HCT116 (cell line): ENCODE data around the gene CACNA1C. TPM values are rescaled to one million over a fixed set of nuclear protein-coding genes. Genes with fewer than 3 reads are reported as not detected.

Experiments
- ATAC-seq: fragments of 200-7000 bp; cut with Tn5 transposase; 2 replicates; pipeline ENCODE4 v1.9.1; 2020; ENCODE audit warnings: mild to moderate bottlenecking, moderate library complexity
- BruUV-seq: library from RNA; stranded (reverse); fragments of 400-500 nt; replicated peaks from 2 replicates; lab custom pipeline; 2021; lab: Mats Ljungman, UMichigan
- CTCF ChIA-PET: fragments of 300-600 bp; sonication (Branson Sonifier 250); formaldehyde crosslinking; loops from one replicate; lab custom pipeline; 2021; ENCODE audit warnings: antibody characterized with exemption; lab: Charles Lee
- POLR2A ChIA-PET: fragments of 300-600, 350-600 bp; sonication (Branson Sonifier 250); formaldehyde crosslinking; loops from one replicate; lab custom pipeline; 2021; ENCODE audit warnings: antibody characterized with exemption; lab: Charles Lee
- RAD21 ChIA-PET, 2 experiments: fragments of 300-600 bp; sonication (Branson Sonifier 250); formaldehyde crosslinking; loops; one replicate each; lab custom pipeline; 2023; ENCODE audit warnings: low total read pairs in 2 of 2; ENCODE audit not compliant: uncharacterized antibody in 2 of 2, unreplicated experiment in 2 of 2, low non-redundant PET in 1 of 2; lab: Charles Lee
- DNase-seq: peaks from one replicate; pipeline ENCODE4 v3.0.0-alpha.2; 2010; ENCODE audit warnings: low read depth, low spot score
- H2AFZ ChIP-seq: fragments of 200-600 bp; shearing (Covaris generic), sonication (generic); 2 replicates; pipeline ENCODE4 v1.6.1; 2017; ENCODE audit warnings: low read depth, mixed run types, mixed read lengths, antibody characterized with exemption, low read length; ENCODE audit not compliant: poor library complexity, severe bottlenecking
- H3K27ac ChIP-seq: 2 replicates; pipeline ENCODE4 v1.5.1; 2012; ENCODE audit warnings: low read depth, low read length
- H3K27me3 ChIP-seq: fragments of 200-600 bp; sonication (generic); 2 replicates; pipeline ENCODE4 v1.6.1; 2016; ENCODE audit warnings: mixed run types, low read length, mixed read lengths; ENCODE audit not compliant: insufficient read depth
- H3K36me3 ChIP-seq, 2 experiments: fragments of 200-500 bp in 1 of 2; fragments of 200-600 bp in 1 of 2; sonication (Bioruptor generic) in 1 of 2; sonication (generic) in 1 of 2; 2 replicates each; pipeline versions ENCODE4 v1.5.1 to v1.6.1; 2014 to 2016; ENCODE audit warnings: low read length in 2 of 2, inconsistent platforms in 1 of 2, mixed read lengths in 1 of 2, mixed run types in 1 of 2; ENCODE audit not compliant: insufficient read depth in 2 of 2, control insufficient read depth in 1 of 2
- H3K4me1 ChIP-seq, 2 experiments: fragments of 200-600 bp in 1 of 2; sonication (generic) in 1 of 2; 2 replicates each; pipeline versions ENCODE4 v1.5.1 to v1.6.1; 2012 to 2017; ENCODE audit warnings: low read length in 2 of 2, inconsistent platforms in 1 of 2, mild to moderate bottlenecking in 1 of 2, mixed read lengths in 1 of 2, mixed run types in 1 of 2, moderate library complexity in 1 of 2; ENCODE audit not compliant: insufficient read depth in 2 of 2, control insufficient read depth in 1 of 2
- H3K4me2 ChIP-seq: fragments of 200-600 bp; sonication (generic); 2 replicates; pipeline ENCODE4 v1.6.1; 2017; ENCODE audit warnings: mixed run types, low read length, mixed read lengths
- H3K4me3 ChIP-seq, 2 experiments: fragments of 200-600 bp in 1 of 2; sonication (generic) in 1 of 2; replicated peaks in 1 of 2; 2 replicates each; pipeline ENCODE4 v1.5.1; 2011 to 2016; ENCODE audit warnings: low read length in 2 of 2, control low read depth in 1 of 2, low read depth in 1 of 2, mild to moderate bottlenecking in 1 of 2, mixed read lengths in 1 of 2, mixed run types in 1 of 2
- H3K79me2 ChIP-seq: fragments of 200-600 bp; sonication (generic); 2 replicates; pipeline ENCODE4 v1.6.1; 2017; ENCODE audit warnings: mild to moderate bottlenecking, mixed run types, low read length, moderate library complexity, mixed read lengths; ENCODE audit not compliant: insufficient read depth
- H3K9ac ChIP-seq: fragments of 200-600 bp; sonication (generic); 2 replicates; pipeline ENCODE4 v1.6.1; 2016; ENCODE audit warnings: low read length, mixed read lengths
- H3K9me2 ChIP-seq: fragments of 200-600 bp; sonication (generic), shearing (Covaris generic); 2 replicates; pipeline ENCODE4 v1.6.1; 2017; ENCODE audit warnings: mixed run types, mild to moderate bottlenecking, moderate library complexity; ENCODE audit not compliant: insufficient read depth
- H3K9me3 ChIP-seq, 2 experiments: fragments of 200-500 bp in 1 of 2; fragments of 200-600 bp in 1 of 2; sonication (Bioruptor generic) in 1 of 2; sonication (generic) in 1 of 2; 2 replicates each; pipeline ENCODE4 v1.6.1; 2014 to 2017; ENCODE audit warnings: low read length in 2 of 2, mixed read lengths in 2 of 2, inconsistent platforms in 1 of 2, low read depth in 1 of 2, mild to moderate bottlenecking in 1 of 2, mixed run types in 1 of 2, moderate library complexity in 1 of 2; ENCODE audit not compliant: control insufficient read depth in 1 of 2, insufficient read depth in 1 of 2
- H4K20me1 ChIP-seq: fragments of 200-600 bp; sonication (generic), shearing (Covaris generic); 2 replicates; pipeline ENCODE4 v1.6.1; 2017; ENCODE audit warnings: mixed run types, mild to moderate bottlenecking, moderate library complexity; ENCODE audit not compliant: insufficient read depth
- CBX3 ChIP-seq: IDR thresholded peaks from 2 replicates; pipeline ENCODE4 v1.6.1; 2012; ENCODE audit warnings: low read depth
- ELF1 ChIP-seq: IDR thresholded peaks from 2 replicates; pipeline ENCODE4 v1.6.1; 2012; ENCODE audit warnings: low read depth, borderline replicate concordance
- POLR2AphosphoS5 ChIP-seq: IDR thresholded peaks from 2 replicates; pipeline ENCODE4 v1.6.1; 2011; ENCODE audit warnings: mild to moderate bottlenecking, low read depth, low read length, moderate library complexity
- RAD21 ChIP-seq: IDR thresholded peaks from 2 replicates; pipeline ENCODE4 v1.6.1; 2012; ENCODE audit warnings: low read depth, mild to moderate bottlenecking
- SP1 ChIP-seq: IDR thresholded peaks from 2 replicates; pipeline ENCODE4 v1.6.1; 2012; ENCODE audit warnings: low read depth
- ZFX ChIP-seq: fragments of 450-650 bp; IDR thresholded peaks from 2 replicates; pipeline ENCODE4 v1.6.1; 2017
- intact Hi-C: fragments of 100-400 bp; cut with micrococcal nuclease; formaldehyde crosslinking; loops from 2 replicates; pipeline ENCODE4 v1.10.0; 2022
- total RNA-seq: library from RNA; stranded (reverse); gene quantifications from one replicate; pipeline ENCODE4 v1.2.1, GENCODE V29; 2021; ENCODE audit not compliant: unreplicated experiment
- TF ChIP-seq, protein P1 (sequence below), 3 experiments: fragments of 200-600 bp in 1 of 3; sonication (generic) in 1 of 3; IDR thresholded peaks in 2 of 3; conservative IDR thresholded peaks in 1 of 3; 2 replicates each; pipeline ENCODE4 v1.5.1; 2012 to 2017; ENCODE audit warnings: low read depth in 2 of 3, low read length in 2 of 3, antibody characterized with exemption in 1 of 3, borderline replicate concordance in 1 of 3, control low read depth in 1 of 3, mild to moderate bottlenecking in 1 of 3, mixed read lengths in 1 of 3, mixed run types in 1 of 3, moderate library complexity in 1 of 3; ENCODE audit not compliant: insufficient read depth in 1 of 3

Gene CACNA1C
- total RNA-seq, 1 experiment from 2014 or later = 0.05 TPM

DNA sequence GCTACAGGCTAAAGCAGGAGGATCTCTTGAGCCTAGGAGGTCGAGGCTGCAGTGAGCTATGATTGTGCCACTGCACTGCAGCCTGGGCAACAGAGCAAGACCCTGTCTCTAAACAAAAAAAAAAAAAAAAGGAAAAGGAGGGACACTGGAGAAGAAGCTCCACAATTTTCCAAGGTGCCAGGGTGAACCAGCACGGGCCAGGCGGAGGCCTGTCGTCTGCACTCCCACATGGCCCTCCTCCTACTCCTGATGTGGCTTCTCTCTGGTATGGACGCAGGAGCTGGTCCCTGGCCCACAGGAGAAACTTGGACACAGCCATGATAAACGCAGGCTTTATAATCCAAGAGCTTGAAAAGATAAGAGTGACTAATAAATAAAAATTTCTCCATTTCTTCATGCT, 341.2 kb downstream of the CACNA1C start:
- DNase-seq (no peak), ATAC-seq (no peak)
- H3K27ac ChIP-seq = no peak overlapping the region
- H3K9me3 ChIP-seq = no peaks in the 10 kb centered on the region
- intact Hi-C loops = no loop called here
- no peaks in the 10 kb centered on the region for H3K79me2 ChIP-seq
- H2AFZ ChIP-seq = no peak overlapping the region
- RAD21 ChIA-PET = no interaction called here
- no peak for TF ChIP-seq ZFX
- TF ChIP-seq POLR2AphosphoS5 = no peak
- TF ChIP-seq CBX3 = no peak
- TF ChIP-seq, protein P1, sequence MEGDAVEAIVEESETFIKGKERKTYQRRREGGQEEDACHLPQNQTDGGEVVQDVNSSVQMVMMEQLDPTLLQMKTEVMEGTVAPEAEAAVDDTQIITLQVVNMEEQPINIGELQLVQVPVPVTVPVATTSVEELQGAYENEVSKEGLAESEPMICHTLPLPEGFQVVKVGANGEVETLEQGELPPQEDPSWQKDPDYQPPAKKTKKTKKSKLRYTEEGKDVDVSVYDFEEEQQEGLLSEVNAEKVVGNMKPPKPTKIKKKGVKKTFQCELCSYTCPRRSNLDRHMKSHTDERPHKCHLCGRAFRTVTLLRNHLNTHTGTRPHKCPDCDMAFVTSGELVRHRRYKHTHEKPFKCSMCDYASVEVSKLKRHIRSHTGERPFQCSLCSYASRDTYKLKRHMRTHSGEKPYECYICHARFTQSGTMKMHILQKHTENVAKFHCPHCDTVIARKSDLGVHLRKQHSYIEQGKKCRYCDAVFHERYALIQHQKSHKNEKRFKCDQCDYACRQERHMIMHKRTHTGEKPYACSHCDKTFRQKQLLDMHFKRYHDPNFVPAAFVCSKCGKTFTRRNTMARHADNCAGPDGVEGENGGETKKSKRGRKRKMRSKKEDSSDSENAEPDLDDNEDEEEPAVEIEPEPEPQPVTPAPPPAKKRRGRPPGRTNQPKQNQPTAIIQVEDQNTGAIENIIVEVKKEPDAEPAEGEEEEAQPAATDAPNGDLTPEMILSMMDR (IDR thresholded peaks at IDR 0.05 in 2 of 3, conservative IDR thresholded peaks at IDR 0.05 in 1 of 3; ENCODE audit: borderline replicate concordance in 1 of 3, insufficient read depth in 1 of 3, low read depth in 2 of 3, low read length in 2 of 3) = no peak
- TF ChIP-seq ELF1 = no peak
- TF ChIP-seq, all 23 proteins: peak for 0
- Histone ChIP-seq H3K27me3 (no peaks in the 10 kb centered on the region), H3K9ac (no peak overlapping the region), H4K20me1 (no peaks in the 10 kb centered on the region), H3K36me3 (no peaks in the 10 kb centered on the region), H3K4me3 (no peak overlapping the region), H3K4me2 (no peak overlapping the region), H3K4me1 (peaks cover 6 to 15% of the 10 kb centered on the region in 2 experiments), H3K9me2 (no peaks in the 10 kb centered on the region)
- ChIA-PET CTCF (interaction anchor here (1.4 kb wide), 1 partner anchor 33 kb away, joined by 3 read pairs; no protein-coding TSS in a partner anchor), POLR2A (no interaction called here)
- BruUV-seq = no TSS peak

DNA sequence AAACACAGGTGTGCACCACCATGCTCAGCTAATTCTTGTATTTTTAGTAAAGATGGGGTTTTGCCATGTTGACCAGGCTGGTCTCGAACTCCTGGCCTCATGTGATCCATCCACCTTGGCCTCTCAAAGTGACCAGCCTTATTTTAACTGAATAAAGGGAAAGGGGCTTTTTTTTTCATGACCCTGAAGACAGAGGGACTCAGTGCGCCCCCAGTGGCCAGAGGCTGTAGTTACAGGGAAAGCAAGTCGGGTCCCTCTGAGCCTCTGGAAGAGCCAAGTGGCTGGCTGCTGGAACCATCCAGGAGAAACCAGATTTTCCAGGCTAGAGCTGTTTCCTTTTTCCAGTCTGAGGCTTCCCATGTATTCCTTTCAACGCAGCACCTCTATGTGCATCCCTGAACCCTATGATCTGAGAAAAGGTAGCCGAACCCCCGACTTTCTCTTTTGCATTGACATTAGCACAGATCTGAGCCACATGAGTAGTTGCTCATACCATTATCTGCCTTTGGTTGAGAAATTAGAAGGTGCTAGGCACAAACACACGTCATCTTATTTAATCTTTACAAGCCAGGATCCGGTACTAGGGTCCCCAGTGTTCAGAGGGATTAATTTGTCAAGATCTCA, 342.7 kb downstream of the CACNA1C start:
- BruUV-seq = no TSS peak
- POLR2A ChIA-PET = no interaction called here
- intact Hi-C loops = no loop called here
- Histone ChIP-seq H3K79me2 (no peaks in the 10 kb centered on the region), H3K4me1 (peaks cover 6 to 15% of the 10 kb centered on the region in 2 experiments), H3K36me3 (no peaks in the 10 kb centered on the region), H3K9ac (no peak overlapping the region), H3K27me3 (no peaks in the 10 kb centered on the region), H3K9me3 (no peaks in the 10 kb centered on the region), H3K4me3 (no peak overlapping the region), H4K20me1 (no peaks in the 10 kb centered on the region), H2AFZ (no peak overlapping the region), H3K9me2 (no peaks in the 10 kb centered on the region), H3K27ac (no peak overlapping the region), H3K4me2 (no peak overlapping the region)
- TF ChIP-seq, protein P1 (IDR thresholded peaks at IDR 0.05 in 2 of 3, conservative IDR thresholded peaks at IDR 0.05 in 1 of 3; ENCODE audit: borderline replicate concordance in 1 of 3, insufficient read depth in 1 of 3, low read depth in 2 of 3, low read length in 2 of 3) = peak; percentile 44 to 96 (median 87); a peak in 5 of 6 replicates
- TF ChIP-seq SP1 (no peak), CBX3 (0 out of 2 replicates have a peak, but pooled peaks have one; percentile 12), RAD21 (peak; percentile 60)
- RAD21 ChIA-PET = no interaction called here
- ATAC-seq (peak; percentile 76), DNase-seq (peak; percentile 40)
- CTCF ChIA-PET = interaction anchor here (0.6 to 1.5 kb wide), 5 partner anchors 8 to 555 kb away, joined by 3 to 4 read pairs (median 3); no protein-coding TSS in a partner anchor
